HEK293 (cell line): ENCODE data around the gene NKG7.

Source experiments
- CTCF ChIA-PET: fragments of 350-600 bp; formaldehyde crosslinking; extraction: SDS; loops from one replicate; lab custom pipeline; 2021; ENCODE audit warnings: antibody characterized with exemption; lab: Yijun Ruan, JAX
- POLR2A ChIA-PET: fragments of 300-600 bp; formaldehyde crosslinking; extraction: SDS; loops from one replicate; lab custom pipeline; 2020; ENCODE audit warnings: antibody characterized with exemption, inconsistent platforms; lab: Yijun Ruan, JAX
- H3K27ac ChIP-seq: fragments of 200-500 bp; sonication (Bioruptor generic); 2 replicates; pipeline ENCODE4 v1.5.1; 2014; ENCODE audit warnings: low read depth, low read length, control low read depth, inconsistent platforms; ENCODE audit errors: extremely low read depth
- H3K36me3 ChIP-seq, 2 experiments: fragments of 200-500 bp in 1 of 2; sonication (Bioruptor generic) in 1 of 2; 1 replicate in 1 of 2; 2 replicates in 1 of 2; pipeline ENCODE4 v1.5.1; 2014 to 2017; ENCODE audit warnings: inconsistent platforms in 2 of 2, low read length in 2 of 2; ENCODE audit not compliant: control insufficient read depth in 2 of 2, insufficient read depth in 1 of 2
- H3K4me1 ChIP-seq: fragments of 200-500 bp; sonication (Bioruptor generic); 2 replicates; pipeline ENCODE4 v1.5.1; 2014; ENCODE audit warnings: mild to moderate bottlenecking, low read length, inconsistent platforms; ENCODE audit not compliant: control insufficient read depth, insufficient read depth
- H3K4me3 ChIP-seq: 2 replicates; pipeline ENCODE4 v1.5.1; 2011; ENCODE audit warnings: low read depth, mild to moderate bottlenecking, control low read depth, low read length, moderate library complexity
- H3K9me3 ChIP-seq: fragments of 200-500 bp; sonication (Bioruptor generic); 2 replicates; pipeline ENCODE4 v1.5.1; 2014; ENCODE audit warnings: low read depth, low read length, inconsistent platforms; ENCODE audit not compliant: control insufficient read depth, insufficient read depth
- KLF1 ChIP-seq: fragments of 450-650 bp; formaldehyde crosslinking; IDR thresholded peaks from 2 replicates; pipeline ENCODE4 v1.5.1; 2016; ENCODE audit warnings: missing biosample characterization, missing genetic modification characterization
- MEIS1 ChIP-seq: sonication (generic); formaldehyde crosslinking; IDR thresholded peaks from 2 replicates; pipeline ENCODE4 v1.8.1; 2022; ENCODE audit warnings: missing genetic modification reagents, mild to moderate bottlenecking, borderline replicate concordance
- PRDM1 ChIP-seq: fragments of 450-650 bp; formaldehyde crosslinking; IDR thresholded peaks from 2 replicates; pipeline ENCODE4; 2016; ENCODE audit warnings: missing biosample characterization, missing genetic modification characterization
- ZBTB21 ChIP-seq: fragments of 450-650 bp; formaldehyde crosslinking; IDR thresholded peaks from 2 replicates; pipeline ENCODE4 v1.5.1; 2017; ENCODE audit warnings: missing biosample characterization, missing genetic modification characterization
- ZFHX2 ChIP-seq: fragments of 450-650 bp; formaldehyde crosslinking; conservative IDR thresholded peaks from 2 replicates; pipeline ENCODE4 v1.5.1; 2016; ENCODE audit warnings: missing biosample characterization, missing genetic modification characterization
- ZNF202 ChIP-seq: fragments of 450-650 bp; formaldehyde crosslinking; IDR thresholded peaks from 2 replicates; pipeline ENCODE4 v1.5.1; 2016; ENCODE audit warnings: missing biosample characterization, missing genetic modification characterization, borderline replicate concordance
- ZNF426 ChIP-seq: fragments of 450-650 bp; formaldehyde crosslinking; IDR thresholded peaks from 2 replicates; pipeline ENCODE4 v1.5.1; 2017; ENCODE audit warnings: missing biosample characterization, missing genetic modification characterization, mild to moderate bottlenecking, inconsistent platforms, moderate library complexity
- ZNF544 ChIP-seq: fragments of 450-650 bp; formaldehyde crosslinking; IDR thresholded peaks from 2 replicates; pipeline ENCODE4 v1.5.0; 2017; ENCODE audit warnings: missing biosample characterization, missing genetic modification characterization
- ZNF549 ChIP-seq: fragments of 450-650 bp; IDR thresholded peaks from 2 replicates; pipeline ENCODE4 v1.5.1; 2018; ENCODE audit warnings: missing biosample characterization, missing genetic modification characterization, mild to moderate bottlenecking, inconsistent platforms, moderate library complexity
- ZNF561 ChIP-seq: fragments of 450-650 bp; IDR thresholded peaks from 2 replicates; pipeline ENCODE4 v1.5.1; 2018; ENCODE audit warnings: missing biosample characterization, missing genetic modification characterization, borderline replicate concordance
- ZNF571 ChIP-seq: fragments of 450-650 bp; formaldehyde crosslinking; IDR thresholded peaks from 2 replicates; pipeline ENCODE4 v1.5.0; 2017; ENCODE audit warnings: missing biosample characterization, missing genetic modification characterization
- ZNF658 ChIP-seq: fragments of 450-650 bp; formaldehyde crosslinking; IDR thresholded peaks from 2 replicates; pipeline ENCODE4; 2016; ENCODE audit warnings: missing biosample characterization, missing genetic modification characterization
- ZSCAN16 ChIP-seq: fragments of 450-650 bp; formaldehyde crosslinking; IDR thresholded peaks from 2 replicates; pipeline ENCODE4 v1.5.1; 2016; ENCODE audit warnings: missing biosample characterization, missing genetic modification characterization
- TF ChIP-seq, protein P1 (sequence below): fragments of 450-650 bp; formaldehyde crosslinking; IDR thresholded peaks from 2 replicates; pipeline ENCODE4 v1.5.1; 2016; ENCODE audit warnings: missing biosample characterization, missing genetic modification characterization, low read depth
- TF ChIP-seq, protein P2 (sequence below): fragments of 450-650 bp; formaldehyde crosslinking; IDR thresholded peaks from 2 replicates; pipeline ENCODE4 v1.5.0; 2017; ENCODE audit warnings: missing biosample characterization, missing genetic modification characterization, borderline replicate concordance
- TF ChIP-seq, protein P3 (sequence below): fragments of 450-650 bp; formaldehyde crosslinking; IDR thresholded peaks from 2 replicates; pipeline ENCODE4 v1.5.1; 2017; ENCODE audit warnings: missing biosample characterization, missing genetic modification characterization
- TF ChIP-seq, protein P4 (sequence below): fragments of 450-650 bp; formaldehyde crosslinking; IDR thresholded peaks from 2 replicates; pipeline ENCODE4 v1.5.1; 2016; ENCODE audit warnings: missing biosample characterization, missing genetic modification characterization, borderline replicate concordance

Gene NKG7

DNA sequence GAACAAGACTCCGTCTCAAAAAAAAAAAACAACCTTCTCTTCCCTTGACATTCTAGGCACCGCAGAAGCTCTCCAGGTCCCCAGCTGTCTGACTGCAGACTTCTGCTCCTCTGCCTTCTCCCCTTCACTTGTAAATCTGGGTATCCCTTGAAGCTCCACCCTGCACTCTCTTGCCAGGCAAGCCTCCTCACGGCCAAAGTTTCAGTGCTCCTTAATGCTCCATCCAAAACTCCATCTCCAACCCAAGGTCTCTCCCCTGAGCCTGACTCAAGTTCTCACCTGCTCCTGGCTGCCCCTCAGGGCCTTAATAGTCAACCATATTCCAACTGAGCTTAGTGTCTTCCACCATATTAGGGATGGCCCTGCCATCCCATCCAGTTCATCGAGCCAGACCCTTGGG is 2.2 kb downstream of the NKG7 start:
- H3K27ac ChIP-seq, result no peak overlapping the region
- CTCF ChIA-PET, result no interaction called here
- H3K36me3 ChIP-seq, result no peaks in the 10 kb centered on the region
- POLR2A ChIA-PET, result interaction anchor here (0.5 to 0.6 kb wide), 2 partner anchors 13 to 33 kb away, joined by 3 to 6 read pairs; no protein-coding TSS in a partner anchor
- peaks cover 3% of the 10 kb centered on the region for H3K4me1 ChIP-seq
- TF ChIP-seq ZSCAN16 (tag by site-specific recombination), result no peak
- TF ChIP-seq, protein P1, sequence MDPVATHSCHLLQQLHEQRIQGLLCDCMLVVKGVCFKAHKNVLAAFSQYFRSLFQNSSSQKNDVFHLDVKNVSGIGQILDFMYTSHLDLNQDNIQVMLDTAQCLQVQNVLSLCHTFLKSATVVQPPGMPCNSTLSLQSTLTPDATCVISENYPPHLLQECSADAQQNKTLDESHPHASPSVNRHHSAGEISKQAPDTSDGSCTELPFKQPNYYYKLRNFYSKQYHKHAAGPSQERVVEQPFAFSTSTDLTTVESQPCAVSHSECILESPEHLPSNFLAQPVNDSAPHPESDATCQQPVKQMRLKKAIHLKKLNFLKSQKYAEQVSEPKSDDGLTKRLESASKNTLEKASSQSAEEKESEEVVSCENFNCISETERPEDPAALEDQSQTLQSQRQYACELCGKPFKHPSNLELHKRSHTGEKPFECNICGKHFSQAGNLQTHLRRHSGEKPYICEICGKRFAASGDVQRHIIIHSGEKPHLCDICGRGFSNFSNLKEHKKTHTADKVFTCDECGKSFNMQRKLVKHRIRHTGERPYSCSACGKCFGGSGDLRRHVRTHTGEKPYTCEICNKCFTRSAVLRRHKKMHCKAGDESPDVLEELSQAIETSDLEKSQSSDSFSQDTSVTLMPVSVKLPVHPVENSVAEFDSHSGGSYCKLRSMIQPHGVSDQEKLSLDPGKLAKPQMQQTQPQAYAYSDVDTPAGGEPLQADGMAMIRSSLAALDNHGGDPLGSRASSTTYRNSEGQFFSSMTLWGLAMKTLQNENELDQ (tag by site-specific recombination), result no peak
- TF ChIP-seq ZNF426 (tag by site-specific recombination), result no peak
- TF ChIP-seq, protein P2, sequence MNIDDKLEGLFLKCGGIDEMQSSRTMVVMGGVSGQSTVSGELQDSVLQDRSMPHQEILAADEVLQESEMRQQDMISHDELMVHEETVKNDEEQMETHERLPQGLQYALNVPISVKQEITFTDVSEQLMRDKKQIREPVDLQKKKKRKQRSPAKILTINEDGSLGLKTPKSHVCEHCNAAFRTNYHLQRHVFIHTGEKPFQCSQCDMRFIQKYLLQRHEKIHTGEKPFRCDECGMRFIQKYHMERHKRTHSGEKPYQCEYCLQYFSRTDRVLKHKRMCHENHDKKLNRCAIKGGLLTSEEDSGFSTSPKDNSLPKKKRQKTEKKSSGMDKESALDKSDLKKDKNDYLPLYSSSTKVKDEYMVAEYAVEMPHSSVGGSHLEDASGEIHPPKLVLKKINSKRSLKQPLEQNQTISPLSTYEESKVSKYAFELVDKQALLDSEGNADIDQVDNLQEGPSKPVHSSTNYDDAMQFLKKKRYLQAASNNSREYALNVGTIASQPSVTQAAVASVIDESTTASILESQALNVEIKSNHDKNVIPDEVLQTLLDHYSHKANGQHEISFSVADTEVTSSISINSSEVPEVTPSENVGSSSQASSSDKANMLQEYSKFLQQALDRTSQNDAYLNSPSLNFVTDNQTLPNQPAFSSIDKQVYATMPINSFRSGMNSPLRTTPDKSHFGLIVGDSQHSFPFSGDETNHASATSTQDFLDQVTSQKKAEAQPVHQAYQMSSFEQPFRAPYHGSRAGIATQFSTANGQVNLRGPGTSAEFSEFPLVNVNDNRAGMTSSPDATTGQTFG (tag by site-specific recombination), result no peak
- TF ChIP-seq ZBTB21 (tag by site-specific recombination), result no peak
- no peak for TF ChIP-seq ZNF544 (tag by site-specific recombination)
- TF ChIP-seq ZFHX2 (tag by site-specific recombination), result no peak
- TF ChIP-seq ZNF549 (tag by site-specific recombination), result no peak
- no peak for TF ChIP-seq MEIS1
- no peak for TF ChIP-seq ZNF561 (tag by site-specific recombination)
- no peak for TF ChIP-seq ZNF202
- TF ChIP-seq KLF1 (tag by site-specific recombination), result no peak
- TF ChIP-seq, protein P3, sequence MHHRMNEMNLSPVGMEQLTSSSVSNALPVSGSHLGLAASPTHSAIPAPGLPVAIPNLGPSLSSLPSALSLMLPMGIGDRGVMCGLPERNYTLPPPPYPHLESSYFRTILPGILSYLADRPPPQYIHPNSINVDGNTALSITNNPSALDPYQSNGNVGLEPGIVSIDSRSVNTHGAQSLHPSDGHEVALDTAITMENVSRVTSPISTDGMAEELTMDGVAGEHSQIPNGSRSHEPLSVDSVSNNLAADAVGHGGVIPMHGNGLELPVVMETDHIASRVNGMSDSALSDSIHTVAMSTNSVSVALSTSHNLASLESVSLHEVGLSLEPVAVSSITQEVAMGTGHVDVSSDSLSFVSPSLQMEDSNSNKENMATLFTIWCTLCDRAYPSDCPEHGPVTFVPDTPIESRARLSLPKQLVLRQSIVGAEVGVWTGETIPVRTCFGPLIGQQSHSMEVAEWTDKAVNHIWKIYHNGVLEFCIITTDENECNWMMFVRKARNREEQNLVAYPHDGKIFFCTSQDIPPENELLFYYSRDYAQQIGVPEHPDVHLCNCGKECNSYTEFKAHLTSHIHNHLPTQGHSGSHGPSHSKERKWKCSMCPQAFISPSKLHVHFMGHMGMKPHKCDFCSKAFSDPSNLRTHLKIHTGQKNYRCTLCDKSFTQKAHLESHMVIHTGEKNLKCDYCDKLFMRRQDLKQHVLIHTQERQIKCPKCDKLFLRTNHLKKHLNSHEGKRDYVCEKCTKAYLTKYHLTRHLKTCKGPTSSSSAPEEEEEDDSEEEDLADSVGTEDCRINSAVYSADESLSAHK (tag by site-specific recombination), result no peak
- no peak for TF ChIP-seq ZNF658 (tag by site-specific recombination)
- TF ChIP-seq, protein P4, sequence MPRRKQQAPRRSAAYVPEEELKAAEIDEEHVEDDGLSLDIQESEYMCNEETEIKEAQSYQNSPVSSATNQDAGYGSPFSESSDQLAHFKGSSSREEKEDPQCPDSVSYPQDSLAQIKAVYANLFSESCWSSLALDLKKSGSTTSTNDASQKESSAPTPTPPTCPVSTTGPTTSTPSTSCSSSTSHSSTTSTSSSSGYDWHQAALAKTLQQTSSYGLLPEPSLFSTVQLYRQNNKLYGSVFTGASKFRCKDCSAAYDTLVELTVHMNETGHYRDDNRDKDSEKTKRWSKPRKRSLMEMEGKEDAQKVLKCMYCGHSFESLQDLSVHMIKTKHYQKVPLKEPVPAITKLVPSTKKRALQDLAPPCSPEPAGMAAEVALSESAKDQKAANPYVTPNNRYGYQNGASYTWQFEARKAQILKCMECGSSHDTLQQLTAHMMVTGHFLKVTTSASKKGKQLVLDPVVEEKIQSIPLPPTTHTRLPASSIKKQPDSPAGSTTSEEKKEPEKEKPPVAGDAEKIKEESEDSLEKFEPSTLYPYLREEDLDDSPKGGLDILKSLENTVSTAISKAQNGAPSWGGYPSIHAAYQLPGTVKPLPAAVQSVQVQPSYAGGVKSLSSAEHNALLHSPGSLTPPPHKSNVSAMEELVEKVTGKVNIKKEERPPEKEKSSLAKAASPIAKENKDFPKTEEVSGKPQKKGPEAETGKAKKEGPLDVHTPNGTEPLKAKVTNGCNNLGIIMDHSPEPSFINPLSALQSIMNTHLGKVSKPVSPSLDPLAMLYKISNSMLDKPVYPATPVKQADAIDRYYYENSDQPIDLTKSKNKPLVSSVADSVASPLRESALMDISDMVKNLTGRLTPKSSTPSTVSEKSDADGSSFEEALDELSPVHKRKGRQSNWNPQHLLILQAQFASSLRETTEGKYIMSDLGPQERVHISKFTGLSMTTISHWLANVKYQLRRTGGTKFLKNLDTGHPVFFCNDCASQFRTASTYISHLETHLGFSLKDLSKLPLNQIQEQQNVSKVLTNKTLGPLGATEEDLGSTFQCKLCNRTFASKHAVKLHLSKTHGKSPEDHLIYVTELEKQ (tag by site-specific recombination), result no peak
- no peak for TF ChIP-seq PRDM1
- no peak for TF ChIP-seq ZNF571 (tag by site-specific recombination)
- no peaks in the 10 kb centered on the region for H3K9me3 ChIP-seq
- H3K4me3 ChIP-seq, result no peak overlapping the region
